K562 (cell line): Measurements from ENCODE around the gene VPREB3. TPM values are rescaled to one million over a fixed set of nuclear protein-coding genes. Genes with fewer than 3 reads are reported as not detected.

Experiments used
- CHD2 ChIP-seq: IDR thresholded peaks from 2 replicates; pipeline ENCODE4 v1.6.1; 2011; ENCODE audit warnings: low read depth, low read length
- ESRRB ChIP-seq: fragments of 250-450 bp; sonication (Bioruptor Pico); IDR thresholded peaks from 2 replicates; pipeline ENCODE4 v1.5.0; 2020; ENCODE audit warnings: mild to moderate bottlenecking, moderate library complexity, borderline replicate concordance
- GATA2 ChIP-seq: sonication (generic); formaldehyde crosslinking; IDR thresholded peaks from 2 replicates; pipeline ENCODE4 v1.4.0; 2020; ENCODE audit warnings: mild to moderate bottlenecking, missing genetic modification reagents
- MTF1 ChIP-seq: fragments of 250-450 bp; sonication (Bioruptor Pico); IDR thresholded peaks from 2 replicates; pipeline ENCODE4 v1.9.0; 2021; ENCODE audit warnings: moderate library complexity, mild to moderate bottlenecking, inconsistent platforms, borderline replicate concordance
- MXD1 ChIP-seq: fragments of 250-450 bp; sonication (Bioruptor Pico); IDR thresholded peaks from 2 replicates; pipeline ENCODE4 v1.8.0; 2021; ENCODE audit warnings: borderline replicate concordance, mild to moderate bottlenecking, moderate library complexity; ENCODE audit not compliant: poor library complexity, severe bottlenecking
- PHB2 ChIP-seq: fragments of 450-650 bp; IDR thresholded peaks from 2 replicates; pipeline ENCODE4 v1.6.1; 2017; ENCODE audit warnings: low read depth
- POLR2G ChIP-seq: fragments of 200-400 bp; formaldehyde crosslinking; IDR thresholded peaks from 2 replicates; pipeline ENCODE4 v1.6.1; 2017; ENCODE audit warnings: low read depth, mild to moderate bottlenecking, antibody characterized with exemption, low read length, moderate library complexity
- SIN3A ChIP-seq, 2 experiments: fragments of 150-350 bp in 1 of 2; IDR thresholded peaks; 2 replicates each; pipeline ENCODE4 v1.6.1; 2011 to 2016; ENCODE audit warnings: borderline replicate concordance in 2 of 2, low read depth in 2 of 2, low read length in 2 of 2, mild to moderate bottlenecking in 2 of 2, moderate library complexity in 2 of 2; ENCODE audit not compliant: control insufficient read depth in 1 of 2
- SRSF7 ChIP-seq: fragments of 200-400 bp; formaldehyde crosslinking; optimal IDR thresholded peaks from 2 replicates; pipeline ENCODE3; 2017; ENCODE audit warnings: mild to moderate bottlenecking, low read depth, low read length
- STAT6 ChIP-seq: sonication (generic); formaldehyde crosslinking; IDR thresholded peaks from 2 replicates; pipeline ENCODE4 v1.8.1; 2023; ENCODE audit warnings: mild to moderate bottlenecking, missing genetic modification reagents
- ZNF407 ChIP-seq: fragments of 450-650 bp; IDR thresholded peaks from 2 replicates; pipeline ENCODE4 v1.6.1; 2016; ENCODE audit warnings: low read depth
- polyA plus RNA-seq, 8 experiments: library from polyadenylated mRNA; depleted of rRNA in 4 of 8; stranded (reverse) in 5 of 8; unstranded in 3 of 8; fragments of >200 nt; fragmentation: Nextera tagmentation in 2 of 8; fragmentation: Illumina TruSeq in 1 of 8; extraction: Ambion mirVana in 2 of 8; extraction: Trizol in 1 of 8; gene quantifications; 2 replicates each; pipeline versions ENCODE4 v1.2.1 to v1.2.3, GENCODE V29; 2011 to 2014; ENCODE audit warnings: inconsistent platforms in 1 of 8, missing spikeins in 1 of 8
- total RNA-seq, 7 experiments: library from RNA; depleted of rRNA in 6 of 7; stranded (reverse); fragments of >200 nt in 6 of 7; fragmentation: Illumina TruSeq in 2 of 7; extraction: Trizol in 2 of 7; gene quantifications; 2 replicates each; pipeline versions ENCODE4 v1.2.1 to v1.2.3, GENCODE V29; 2011 to 2021; ENCODE audit warnings: low replicate concordance in 1 of 7
- TF ChIP-seq, protein P1 (sequence below): fragments of 450-650 bp; IDR thresholded peaks from 2 replicates; pipeline ENCODE4 v1.6.1; 2017; ENCODE audit warnings: antibody characterized with exemption

The VPREB3 gene
- total and polyA plus RNA-seq, 9 of the 15 experiments (the other 6 are each of a cell fraction or from before 2014, with no cell fraction given) = 0.14 to 0.71 (median 0.20) TPM; not detected in 6

DNA sequence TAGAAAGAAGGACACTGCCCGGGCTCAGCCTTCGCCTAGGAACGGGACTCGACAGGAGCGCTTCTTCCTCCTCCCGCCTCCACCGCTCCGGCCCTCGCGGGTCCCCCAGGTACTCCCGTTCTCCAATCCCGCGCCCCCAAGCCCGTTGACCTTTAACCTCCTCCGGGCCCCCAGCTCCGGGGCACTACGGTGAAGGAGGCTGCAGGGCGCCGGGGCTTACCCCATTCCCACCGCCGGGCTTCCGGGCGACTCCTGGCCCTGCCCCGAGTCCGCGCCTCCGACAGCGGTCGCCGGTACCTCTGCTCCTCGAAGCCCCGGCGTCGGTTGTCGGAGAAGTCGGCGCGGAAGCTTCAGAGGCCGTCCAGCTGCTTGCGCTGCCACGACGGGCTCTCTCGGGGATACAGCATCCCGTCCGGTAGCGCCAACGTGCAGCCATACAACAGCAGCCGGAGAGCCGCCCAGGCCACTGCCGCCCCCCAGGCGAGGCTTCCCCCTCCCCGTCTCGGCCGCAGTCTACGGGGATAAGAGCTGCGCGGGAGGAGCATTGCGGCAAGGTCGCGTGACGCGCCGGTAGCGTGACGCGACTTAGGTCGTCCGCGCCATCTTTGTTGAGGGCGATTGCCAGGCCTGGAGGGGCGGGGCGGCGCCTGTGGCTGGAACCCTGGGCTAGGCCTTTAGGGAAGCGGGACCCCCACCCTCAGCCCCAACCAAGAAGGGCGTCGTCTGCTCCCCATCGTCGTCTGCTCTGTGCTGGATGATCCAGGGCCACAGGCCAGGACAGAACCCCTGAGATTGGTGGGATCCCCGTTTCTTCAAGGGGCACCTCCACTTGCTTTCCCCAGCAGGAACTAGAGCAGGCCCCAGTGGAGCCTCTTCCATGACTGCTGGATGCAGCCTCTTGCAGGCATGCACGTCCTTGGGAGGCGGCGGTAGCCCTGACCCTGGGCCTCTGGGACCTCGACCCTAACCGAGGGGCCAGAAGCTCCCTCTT lies 37.1 kb downstream of the VPREB3 start (continued):
- no peak for TF ChIP-seq ZNF407
- no peak for TF ChIP-seq PHB2
- TF ChIP-seq POLR2G = peak; percentile 96
- no peak for TF ChIP-seq SRSF7
- TF ChIP-seq STAT6 (CRISPR knock-in tag) = no peak
- TF ChIP-seq, protein P1, sequence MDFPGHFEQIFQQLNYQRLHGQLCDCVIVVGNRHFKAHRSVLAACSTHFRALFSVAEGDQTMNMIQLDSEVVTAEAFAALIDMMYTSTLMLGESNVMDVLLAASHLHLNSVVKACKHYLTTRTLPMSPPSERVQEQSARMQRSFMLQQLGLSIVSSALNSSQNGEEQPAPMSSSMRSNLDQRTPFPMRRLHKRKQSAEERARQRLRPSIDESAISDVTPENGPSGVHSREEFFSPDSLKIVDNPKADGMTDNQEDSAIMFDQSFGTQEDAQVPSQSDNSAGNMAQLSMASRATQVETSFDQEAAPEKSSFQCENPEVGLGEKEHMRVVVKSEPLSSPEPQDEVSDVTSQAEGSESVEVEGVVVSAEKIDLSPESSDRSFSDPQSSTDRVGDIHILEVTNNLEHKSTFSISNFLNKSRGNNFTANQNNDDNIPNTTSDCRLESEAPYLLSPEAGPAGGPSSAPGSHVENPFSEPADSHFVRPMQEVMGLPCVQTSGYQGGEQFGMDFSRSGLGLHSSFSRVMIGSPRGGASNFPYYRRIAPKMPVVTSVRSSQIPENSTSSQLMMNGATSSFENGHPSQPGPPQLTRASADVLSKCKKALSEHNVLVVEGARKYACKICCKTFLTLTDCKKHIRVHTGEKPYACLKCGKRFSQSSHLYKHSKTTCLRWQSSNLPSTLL = no peak
- no peak for TF ChIP-seq MXD1
- TF ChIP-seq CHD2 = no peak
- no peak for TF ChIP-seq GATA2 (CRISPR knock-in tag)
- no peak for TF ChIP-seq MTF1
- no peak for TF ChIP-seq SIN3A (IDR thresholded peaks at IDR 0.05; ENCODE audit: borderline replicate concordance in 2 of 2, control insufficient read depth in 1 of 2, low read depth in 2 of 2, low read length in 2 of 2)
- no peak for TF ChIP-seq ESRRB (CRISPR knock-in tag)
